Muscle of leg (tissue), 11 donors: ENCODE measurements around the gene TM4SF20. TPM values are rescaled to one million over a fixed set of nuclear protein-coding genes. Genes with fewer than 3 reads are reported as not detected.

ENCODE experiments used
- DNase-seq: peaks from one replicate; pipeline ENCODE4 v3.0.0; 2013
- H3K27ac ChIP-seq: one replicate; pipeline ENCODE4 v1.5.1; 2013; ENCODE audit warnings: mild to moderate bottlenecking, low read length, control low read depth
- H3K27me3 ChIP-seq: one replicate; pipeline ENCODE4 v1.6.1; 2013; ENCODE audit warnings: low read length; ENCODE audit not compliant: control insufficient read depth, insufficient read depth
- H3K36me3 ChIP-seq: one replicate; pipeline ENCODE4 v1.6.1; 2013; ENCODE audit warnings: low read length; ENCODE audit not compliant: control insufficient read depth, insufficient read depth
- H3K4me1 ChIP-seq: one replicate; pipeline ENCODE4 v1.6.1; 2013; ENCODE audit warnings: low read length; ENCODE audit not compliant: control insufficient read depth, insufficient read depth
- H3K4me3 ChIP-seq: one replicate; pipeline ENCODE4 v1.5.1; 2013; ENCODE audit warnings: low read length, control low read depth
- H3K9me3 ChIP-seq: replicated peaks from 2 replicates; pipeline ENCODE4 v1.6.1; 2013; ENCODE audit warnings: low read depth, low read length; ENCODE audit not compliant: control insufficient read depth
- WGBS: methylation state at CpG from one replicate; pipeline ENCODE4 v1.1.5; 2013; ENCODE audit warnings: missing lambda C conversion rate; ENCODE audit not compliant: insufficient coverage; 5-methylcytosine and 5-hydroxymethylcytosine counted together
- polyA plus RNA-seq, 8 donors: library from polyadenylated mRNA; unstranded; fragments of 120-200 nt; gene quantifications; one replicate each; pipeline versions ENCODE4 v1.2.1 to v1.2.3, GENCODE V29; 2013; ENCODE audit warnings: inconsistent platforms in 1 of 8, low replicate concordance in 1 of 8; ENCODE audit not compliant: insufficient read length in 8 of 8, insufficient read depth in 1 of 8
- total RNA-seq: library from RNA; stranded (reverse); fragments of 120-200 nt; gene quantifications from one replicate; pipeline ENCODE4 v1.2.4, GENCODE V29; 2013

The TM4SF20 gene
- total and polyA plus RNA-seq, 9 donors = 0.07 to 1.6 (median 0.40) TPM; not detected in 6

GRCh38 chr2:227344231-227344630, 34.9 kb downstream of the TM4SF20 start:
- H3K27me3 ChIP-seq = no peaks in the 10 kb centered on the region
- H3K4me1 ChIP-seq = no peaks in the 10 kb centered on the region
- no peaks in the 10 kb centered on the region for H3K9me3 ChIP-seq
- no peak overlapping the region for H3K27ac ChIP-seq
- no peak overlapping the region for H3K4me3 ChIP-seq
- no peak for DNase-seq
- WGBS = no CpG with 5 or more reads among the region's 2 CpGs
- peaks cover 12% of the 10 kb centered on the region for H3K36me3 ChIP-seq

GRCh38 chr2:227341553-227341952, 37.6 kb downstream of the TM4SF20 start:
- Histone ChIP-seq H3K36me3 (peaks cover 13% of the 10 kb centered on the region), H3K27me3 (no peaks in the 10 kb centered on the region), H3K27ac (no peak overlapping the region), H3K9me3 (no peaks in the 10 kb centered on the region), H3K4me3 (no peak overlapping the region), H3K4me1 (no peaks in the 10 kb centered on the region)
- no peak for DNase-seq
- no CpG with 5 or more reads among the region's 2 CpGs for WGBS

- no peaks in the 10 kb centered on the region for H3K27me3 ChIP-seq
- H3K9me3 ChIP-seq = no peaks in the 10 kb centered on the region
- WGBS = no CpG with 5 or more reads among the region's 6 CpGs
- peaks cover 21% of the 10 kb centered on the region for H3K36me3 ChIP-seq
- H3K4me3 ChIP-seq = no peak overlapping the region
- no peak overlapping the region for H3K27ac ChIP-seq
- no peaks in the 10 kb centered on the region for H3K4me1 ChIP-seq
- no peak for DNase-seq
These were observed 39.0 kb downstream of the TM4SF20 start for GRCh38 chr2:227340106-227340505.

GRCh38 chr2:227339098-227339599, 40.0 kb downstream of the TM4SF20 start:
- Histone ChIP-seq H3K4me1 (no peaks in the 10 kb centered on the region), H3K27me3 (no peaks in the 10 kb centered on the region), H3K36me3 (peaks cover 29% of the 10 kb centered on the region), H3K4me3 (no peak overlapping the region), H3K27ac (no peak overlapping the region), H3K9me3 (no peaks in the 10 kb centered on the region)
- no peak for DNase-seq
- WGBS = 100% methylated on average over 1 of the region's 2 CpGs

GRCh38 chr2:227337442-227337841, 41.7 kb downstream of the TM4SF20 start:
- Histone ChIP-seq H3K9me3 (no peaks in the 10 kb centered on the region), H3K4me1 (no peaks in the 10 kb centered on the region), H3K36me3 (peaks cover 30% of the 10 kb centered on the region), H3K27me3 (no peaks in the 10 kb centered on the region), H3K4me3 (no peak overlapping the region), H3K27ac (no peak overlapping the region)
- DNase-seq = no peak
- WGBS = 100% methylated on average over 1 of the region's 2 CpGs

GRCh38 chr2:227335713-227336112, 43.4 kb downstream of the TM4SF20 start:
- Histone ChIP-seq H3K4me3 (no peak overlapping the region), H3K9me3 (no peaks in the 10 kb centered on the region), H3K27me3 (no peaks in the 10 kb centered on the region), H3K36me3 (peaks cover 30% of the 10 kb centered on the region), H3K27ac (no peak overlapping the region), H3K4me1 (no peaks in the 10 kb centered on the region)
- no CpG with 5 or more reads among the region's 1 CpG for WGBS
- no peak for DNase-seq

GRCh38 chr2:227326783-227327182, 52.3 kb downstream of the TM4SF20 start:
- 85% methylated on average over 3 of the region's 6 CpGs for WGBS
- Histone ChIP-seq H3K27me3 (no peaks in the 10 kb centered on the region), H3K4me3 (no peak overlapping the region), H3K4me1 (peaks cover 5% of the 10 kb centered on the region), H3K9me3 (no peaks in the 10 kb centered on the region), H3K36me3 (no peaks in the 10 kb centered on the region), H3K27ac (no peak overlapping the region)
- no peak for DNase-seq

GRCh38 chr2:227325839-227326195, 53.3 kb downstream of the TM4SF20 start:
- Histone ChIP-seq H3K27ac (peak overlapping the region; percentile 81), H3K4me1 (peaks cover 5% of the 10 kb centered on the region), H3K27me3 (no peaks in the 10 kb centered on the region), H3K36me3 (no peaks in the 10 kb centered on the region), H3K9me3 (no peaks in the 10 kb centered on the region), H3K4me3 (peak overlapping the region; percentile 78)
- peak; percentile 56 for DNase-seq
- 0% methylated on average over 8 of the region's 13 CpGs for WGBS

- H3K27ac ChIP-seq = peak within 1 kb of the TSS; percentile 81
- H3K27me3 ChIP-seq = no peaks in the 10 kb centered on the region
- no peaks in the 10 kb centered on the region for H3K36me3 ChIP-seq
- peak; percentile 98 for DNase-seq
- under 1% methylated on average over 57 of the region's 67 CpGs for WGBS
- H3K4me3 ChIP-seq = peak within 1 kb of the TSS; percentile 78
- H3K4me1 ChIP-seq = peaks cover 5% of the 10 kb centered on the region
- no peaks in the 10 kb centered on the region for H3K9me3 ChIP-seq
These were observed 53.9 kb downstream of the TM4SF20 start, which contains the start of gene MFF for GRCh38 chr2:227324995-227325838. Gene MFF, plus strand, starts transcription at chr2:227325251. Its CDS starts 5,415 bp downstream, at chr2:227330666.

- H3K4me3 ChIP-seq = peak overlapping the region; percentile 78
- no CpG with 5 or more reads among the region's 6 CpGs for WGBS
- no peaks in the 10 kb centered on the region for H3K9me3 ChIP-seq
- DNase-seq = no peak
- peak overlapping the region; percentile 60 for H3K27ac ChIP-seq
- peaks cover 5% of the 10 kb centered on the region for H3K4me1 ChIP-seq
- H3K36me3 ChIP-seq = no peaks in the 10 kb centered on the region
- H3K27me3 ChIP-seq = no peaks in the 10 kb centered on the region
These were observed 54.5 kb downstream of the TM4SF20 start for GRCh38 chr2:227324642-227324994.
